Tibial nerve (tissue), 3 donors: ENCODE results near the gene RIPK1.
"Not testable (repeated sequence)": the region's sequence is repeated elsewhere in the genome, so short reads cannot be mapped to it uniquely, and the experiment has no call there.

ENCODE experiments used
- POLR2A ChIP-seq, 2 donors: fragments of 450-650 bp; IDR thresholded peaks; one replicate each; pipeline ENCODE4 v1.6.1; 2017; ENCODE audit warnings: antibody characterized with exemption in 2 of 2, mild to moderate bottlenecking in 2 of 2, moderate library complexity in 2 of 2
- TF ChIP-seq, protein P1 (sequence below), 5 experiments: fragments of 200-600 bp in 3 of 5; fragments of 450-650 bp in 2 of 5; sonication (generic) in 3 of 5; IDR thresholded peaks; one replicate each; pipeline ENCODE4 v1.5.1; 2016 to 2019; ENCODE audit warnings: antibody characterized with exemption in 5 of 5, mild to moderate bottlenecking in 3 of 5, moderate library complexity in 2 of 5

DNA sequence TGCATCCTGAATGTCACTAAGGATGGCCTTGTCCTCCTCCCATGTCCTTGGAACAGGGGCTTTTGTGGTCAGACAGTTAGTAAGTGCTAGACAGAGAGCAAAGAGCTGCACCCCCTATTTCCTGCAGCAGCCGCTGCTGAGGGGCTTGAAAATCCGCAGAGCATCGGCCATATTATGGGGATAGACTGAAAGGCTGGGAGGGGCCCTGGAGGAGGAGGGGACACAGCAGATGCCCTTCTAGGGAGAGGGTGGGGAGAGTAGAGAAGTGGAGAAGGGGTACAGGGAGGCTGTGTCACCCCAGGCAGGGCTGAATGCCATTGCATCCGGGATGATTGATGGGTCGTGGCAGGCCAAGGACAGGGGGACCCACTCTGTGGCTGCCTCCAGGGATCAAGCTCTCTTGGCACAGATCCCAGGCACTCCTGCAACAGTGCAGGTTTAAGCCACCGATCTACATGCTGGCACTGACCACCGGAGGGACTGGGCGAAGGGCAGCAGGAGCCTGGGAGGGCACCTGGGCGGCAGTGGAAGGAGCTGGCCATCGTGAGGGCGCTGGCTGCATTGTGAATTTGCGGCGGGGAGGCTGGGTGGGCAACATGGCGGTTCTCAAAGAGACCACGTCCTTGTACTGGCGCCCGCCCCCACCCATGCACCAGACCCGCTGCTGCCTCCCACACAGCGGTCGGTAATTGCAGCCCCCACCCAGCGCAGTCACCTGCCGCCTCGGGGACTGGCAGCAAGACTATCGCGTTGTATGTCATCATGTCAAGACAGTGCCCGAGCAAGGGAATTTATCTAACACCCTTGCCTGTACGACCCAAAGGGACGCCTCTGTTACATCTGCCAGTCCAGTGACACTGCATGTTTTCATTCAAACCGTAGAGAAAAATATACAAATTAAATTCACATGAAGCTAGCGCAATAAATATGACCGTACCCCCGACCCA is 88.2 kb downstream of the RIPK1 start:
- TF ChIP-seq, protein P1, sequence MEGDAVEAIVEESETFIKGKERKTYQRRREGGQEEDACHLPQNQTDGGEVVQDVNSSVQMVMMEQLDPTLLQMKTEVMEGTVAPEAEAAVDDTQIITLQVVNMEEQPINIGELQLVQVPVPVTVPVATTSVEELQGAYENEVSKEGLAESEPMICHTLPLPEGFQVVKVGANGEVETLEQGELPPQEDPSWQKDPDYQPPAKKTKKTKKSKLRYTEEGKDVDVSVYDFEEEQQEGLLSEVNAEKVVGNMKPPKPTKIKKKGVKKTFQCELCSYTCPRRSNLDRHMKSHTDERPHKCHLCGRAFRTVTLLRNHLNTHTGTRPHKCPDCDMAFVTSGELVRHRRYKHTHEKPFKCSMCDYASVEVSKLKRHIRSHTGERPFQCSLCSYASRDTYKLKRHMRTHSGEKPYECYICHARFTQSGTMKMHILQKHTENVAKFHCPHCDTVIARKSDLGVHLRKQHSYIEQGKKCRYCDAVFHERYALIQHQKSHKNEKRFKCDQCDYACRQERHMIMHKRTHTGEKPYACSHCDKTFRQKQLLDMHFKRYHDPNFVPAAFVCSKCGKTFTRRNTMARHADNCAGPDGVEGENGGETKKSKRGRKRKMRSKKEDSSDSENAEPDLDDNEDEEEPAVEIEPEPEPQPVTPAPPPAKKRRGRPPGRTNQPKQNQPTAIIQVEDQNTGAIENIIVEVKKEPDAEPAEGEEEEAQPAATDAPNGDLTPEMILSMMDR (IDR thresholded peaks at IDR 0.05): not testable (repeated sequence)
- not testable (repeated sequence) for TF ChIP-seq POLR2A (IDR thresholded peaks at IDR 0.05)
